ENCODE data around the gene EML4.
A peak's percentile ranks its signal among the peaks of the same experiment; 100 is the strongest.

EML4 gene

GRCh38 chr2:42227491-42227890 lies 58.3 kb downstream of the EML4 start:
- DNase-seq = no peak

- no peak for DNase-seq
Measured at GRCh38 chr2:42228101-42228500, 58.9 kb downstream of the EML4 start.

GRCh38 chr2:42229949-42230348 lies 60.8 kb downstream of the EML4 start:
- no peak for DNase-seq

GRCh38 chr2:42230891-42231290 lies 61.7 kb downstream of the EML4 start:
- DNase-seq = no peak

GRCh38 chr2:42232024-42232423 lies 62.9 kb downstream of the EML4 start:
- no peak for DNase-seq

- no peak for DNase-seq
Measured at GRCh38 chr2:42233976-42234441, 64.9 kb downstream of the EML4 start.

GRCh38 chr2:42236911-42237310 lies 67.8 kb downstream of the EML4 start:
- no peak for DNase-seq

- peak; percentile 1 for DNase-seq
Measured at GRCh38 chr2:42238644-42239288, 69.6 kb downstream of the EML4 start.

GRCh38 chr2:42239289-42239661 lies 70.1 kb downstream of the EML4 start:
- no peak for DNase-seq

- no peak for DNase-seq
Measured at GRCh38 chr2:42239811-42240210, 70.7 kb downstream of the EML4 start.

GRCh38 chr2:42241517-42241916 lies 72.4 kb downstream of the EML4 start:
- no peak for DNase-seq

- no peak for DNase-seq
Measured at GRCh38 chr2:42243297-42243696, 74.1 kb downstream of the EML4 start.

GRCh38 chr2:42244520-42244919 lies 75.4 kb downstream of the EML4 start:
- no peak for DNase-seq

- DNase-seq = no peak
Measured at GRCh38 chr2:42245396-42245795, 76.2 kb downstream of the EML4 start.

- DNase-seq = no peak
Measured at GRCh38 chr2:42246562-42246961, 77.4 kb downstream of the EML4 start.

GRCh38 chr2:42248846-42249245 lies 79.7 kb downstream of the EML4 start:
- DNase-seq = no peak

GRCh38 chr2:42249284-42249683 lies 80.1 kb downstream of the EML4 start:
- DNase-seq = no peak

GRCh38 chr2:42249887-42250286 lies 80.7 kb downstream of the EML4 start:
- DNase-seq = peak; percentile 98

- DNase-seq = no peak
Measured at GRCh38 chr2:42250925-42251324, 81.8 kb downstream of the EML4 start.

GRCh38 chr2:42252464-42252863 lies 83.3 kb downstream of the EML4 start:
- no peak for DNase-seq

- DNase-seq = no peak
Measured at GRCh38 chr2:42254186-42254895, 85.2 kb downstream of the EML4 start.

GRCh38 chr2:42256505-42256904 lies 87.4 kb downstream of the EML4 start:
- no peak for DNase-seq

- peak; percentile 67 for DNase-seq
Measured at GRCh38 chr2:42261518-42262195, 92.5 kb downstream of the EML4 start.

GRCh38 chr2:42266236-42266635 lies 97.1 kb downstream of the EML4 start:
- DNase-seq = no peak
